WTC11 (cell line): Measurements from ENCODE around the gene NTMT1. TPM values are rescaled to one million over a fixed set of nuclear protein-coding genes. Genes with fewer than 3 reads are reported as not detected.

Experiments used
- ATAC-seq: fragments of 200-7000 bp; cut with Tn5 transposase; 2 replicates; pipeline ENCODE4 v1.10.0; 2021; ENCODE audit warnings: mild to moderate bottlenecking, moderate library complexity
- CTCF ChIA-PET: fragments of 300-600 bp; sonication (Branson Sonifier 250); formaldehyde crosslinking; loops from one replicate; lab custom pipeline; 2021; ENCODE audit warnings: antibody characterized with exemption; lab: Charles Lee
- POLR2A ChIA-PET: fragments of 350-600 bp; sonication (Branson Sonifier 250); formaldehyde crosslinking; loops from one replicate; lab custom pipeline; 2021; ENCODE audit warnings: antibody characterized with exemption; lab: Charles Lee
- DNase-seq: peaks from one replicate; pipeline ENCODE4 v3.0.0; 2021; ENCODE audit warnings: low spot score
- H3K27ac Mint-ChIP-seq: 2 replicates; pipeline ENCODE4 v1.8.0; 2021; ENCODE audit warnings: mixed read lengths
- H3K27me3 Mint-ChIP-seq: 2 replicates; pipeline ENCODE4 v1.8.0; 2021; ENCODE audit warnings: low read depth, mild to moderate bottlenecking, moderate library complexity, mixed read lengths
- H3K36me3 Mint-ChIP-seq: 2 replicates; pipeline ENCODE4 v1.8.0; 2021; ENCODE audit warnings: mixed read lengths
- H3K4me1 Mint-ChIP-seq: 2 replicates; pipeline ENCODE4 v1.8.0; 2022; ENCODE audit warnings: mixed read lengths
- H3K4me3 Mint-ChIP-seq: 2 replicates; pipeline ENCODE4 v1.8.0; 2021; ENCODE audit warnings: mild to moderate bottlenecking, moderate library complexity, mixed read lengths
- H3K9me3 Mint-ChIP-seq: 2 replicates; pipeline ENCODE4 v1.8.0; 2021; ENCODE audit warnings: mixed read lengths
- GTF2I ChIP-seq: fragments of 250-450 bp; sonication (Bioruptor Pico); conservative IDR thresholded peaks from 2 replicates; pipeline ENCODE4 v1.4.0; 2021; ENCODE audit warnings: mild to moderate bottlenecking
- JAZF1 ChIP-seq: fragments of 250-450 bp; sonication (Bioruptor Pico); IDR thresholded peaks from 2 replicates; pipeline ENCODE4 v1.9.0; 2021; ENCODE audit warnings: moderate library complexity, mild to moderate bottlenecking, inconsistent platforms
- MXD4 ChIP-seq: fragments of 250-450 bp; sonication (Bioruptor Pico); IDR thresholded peaks from 2 replicates; pipeline ENCODE4 v1.8.0; 2021; ENCODE audit warnings: mild to moderate bottlenecking, moderate library complexity, borderline replicate concordance
- SMAD4 ChIP-seq: sonication (generic); formaldehyde crosslinking; IDR thresholded peaks from 2 replicates; pipeline ENCODE4 v1.8.0; 2022; ENCODE audit warnings: mild to moderate bottlenecking, missing genetic modification reagents
- SOX15 ChIP-seq: fragments of 250-450 bp; sonication (Bioruptor Pico); IDR thresholded peaks from 2 replicates; pipeline ENCODE4 v1.9.0; 2021; ENCODE audit warnings: mild to moderate bottlenecking
- ZNF121 ChIP-seq: sonication (generic); formaldehyde crosslinking; IDR thresholded peaks from 2 replicates; pipeline ENCODE4 v1.8.0; 2023; ENCODE audit warnings: missing genetic modification reagents
- ZNF396 ChIP-seq: fragments of 250-450 bp; sonication (Bioruptor Pico); IDR thresholded peaks from 2 replicates; pipeline ENCODE4 v1.8.0; 2021; ENCODE audit warnings: mild to moderate bottlenecking, moderate library complexity, borderline replicate concordance
- total RNA-seq: library from RNA; stranded (reverse); gene quantifications from 3 replicates; pipeline ENCODE4 v1.2.3, GENCODE V29; 2021
- TF ChIP-seq, protein P1 (sequence below): fragments of 250-450 bp; sonication (Bioruptor Pico); IDR thresholded peaks from 2 replicates; pipeline ENCODE4 v1.9.0; 2021; ENCODE audit warnings: mild to moderate bottlenecking, borderline replicate concordance
- TF ChIP-seq, protein P2 (sequence below): fragments of 200-600 bp; IDR thresholded peaks from 2 replicates; pipeline ENCODE4 v1.8.0; 2022; ENCODE audit warnings: antibody characterized with exemption
- TF ChIP-seq, protein P3 (sequence below): sonication (generic); formaldehyde crosslinking; IDR thresholded peaks from 2 replicates; pipeline ENCODE4 v1.8.1; 2023; ENCODE audit warnings: mild to moderate bottlenecking, moderate library complexity, missing genetic modification reagents
- TF ChIP-seq, protein P4 (sequence below): sonication (generic); formaldehyde crosslinking; IDR thresholded peaks from 2 replicates; pipeline ENCODE4 v1.8.0; 2022; ENCODE audit warnings: mild to moderate bottlenecking, missing genetic modification reagents
- TF ChIP-seq, protein P5 (sequence below): sonication (generic); formaldehyde crosslinking; IDR thresholded peaks from 2 replicates; pipeline ENCODE4 v1.8.0; 2022; ENCODE audit warnings: mild to moderate bottlenecking, missing genetic modification reagents
- TF ChIP-seq, protein P6 (sequence below): sonication (generic); formaldehyde crosslinking; IDR thresholded peaks from 2 replicates; pipeline ENCODE4 v1.8.1; 2022; ENCODE audit warnings: mild to moderate bottlenecking, missing genetic modification reagents, moderate library complexity, borderline replicate concordance
- TF ChIP-seq, protein P7 (sequence below): fragments of 250-450 bp; sonication (Bioruptor Pico); IDR thresholded peaks from 2 replicates; pipeline ENCODE4 v1.8.0; 2021; ENCODE audit warnings: mild to moderate bottlenecking

NTMT1 gene
- total RNA-seq, 1 experiment from 2014 or later: 71.1 TPM

DNA sequence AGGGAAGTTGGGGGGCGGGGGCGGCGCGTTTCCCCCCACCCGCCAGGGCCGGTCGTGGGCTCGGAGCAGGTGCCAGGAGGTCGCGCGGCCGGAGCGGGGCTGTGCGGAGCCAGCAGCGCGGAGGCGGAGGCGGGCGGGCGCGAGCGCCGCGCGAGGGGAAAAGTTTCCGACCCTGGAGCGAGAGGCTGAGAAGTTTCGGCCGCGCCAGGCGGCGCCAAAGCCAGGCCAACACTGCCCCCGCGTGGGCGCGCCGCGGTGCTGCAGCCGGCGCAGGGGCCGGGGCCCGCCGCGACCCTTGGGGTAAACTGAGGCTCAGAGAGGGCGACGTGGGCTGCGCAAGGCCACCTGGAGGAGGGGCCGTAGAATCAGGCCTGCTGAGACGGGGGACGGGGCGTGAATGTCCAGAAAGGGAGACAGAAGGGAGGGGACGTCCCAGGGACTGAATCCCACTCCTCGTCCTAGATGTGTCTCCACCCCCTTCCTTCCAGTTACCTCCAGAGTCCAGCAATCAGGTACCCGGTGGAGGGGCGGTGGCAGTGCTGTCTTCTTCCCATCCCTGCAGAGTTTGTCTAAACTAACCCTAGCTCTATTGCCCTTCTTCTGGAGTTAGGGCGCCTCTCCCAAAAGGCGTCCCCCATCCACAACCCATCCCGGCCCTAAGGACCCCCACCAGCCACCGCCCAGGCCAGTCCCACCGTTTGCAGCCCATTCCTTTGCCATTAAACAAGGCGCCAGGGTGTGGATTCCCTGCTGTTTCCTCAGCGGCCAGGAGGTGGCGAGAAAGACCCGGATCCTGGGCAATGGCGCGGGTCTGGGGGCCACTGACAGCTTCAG lies 15.3 kb upstream of the NTMT1 start (continued):
- TF ChIP-seq, protein P1, sequence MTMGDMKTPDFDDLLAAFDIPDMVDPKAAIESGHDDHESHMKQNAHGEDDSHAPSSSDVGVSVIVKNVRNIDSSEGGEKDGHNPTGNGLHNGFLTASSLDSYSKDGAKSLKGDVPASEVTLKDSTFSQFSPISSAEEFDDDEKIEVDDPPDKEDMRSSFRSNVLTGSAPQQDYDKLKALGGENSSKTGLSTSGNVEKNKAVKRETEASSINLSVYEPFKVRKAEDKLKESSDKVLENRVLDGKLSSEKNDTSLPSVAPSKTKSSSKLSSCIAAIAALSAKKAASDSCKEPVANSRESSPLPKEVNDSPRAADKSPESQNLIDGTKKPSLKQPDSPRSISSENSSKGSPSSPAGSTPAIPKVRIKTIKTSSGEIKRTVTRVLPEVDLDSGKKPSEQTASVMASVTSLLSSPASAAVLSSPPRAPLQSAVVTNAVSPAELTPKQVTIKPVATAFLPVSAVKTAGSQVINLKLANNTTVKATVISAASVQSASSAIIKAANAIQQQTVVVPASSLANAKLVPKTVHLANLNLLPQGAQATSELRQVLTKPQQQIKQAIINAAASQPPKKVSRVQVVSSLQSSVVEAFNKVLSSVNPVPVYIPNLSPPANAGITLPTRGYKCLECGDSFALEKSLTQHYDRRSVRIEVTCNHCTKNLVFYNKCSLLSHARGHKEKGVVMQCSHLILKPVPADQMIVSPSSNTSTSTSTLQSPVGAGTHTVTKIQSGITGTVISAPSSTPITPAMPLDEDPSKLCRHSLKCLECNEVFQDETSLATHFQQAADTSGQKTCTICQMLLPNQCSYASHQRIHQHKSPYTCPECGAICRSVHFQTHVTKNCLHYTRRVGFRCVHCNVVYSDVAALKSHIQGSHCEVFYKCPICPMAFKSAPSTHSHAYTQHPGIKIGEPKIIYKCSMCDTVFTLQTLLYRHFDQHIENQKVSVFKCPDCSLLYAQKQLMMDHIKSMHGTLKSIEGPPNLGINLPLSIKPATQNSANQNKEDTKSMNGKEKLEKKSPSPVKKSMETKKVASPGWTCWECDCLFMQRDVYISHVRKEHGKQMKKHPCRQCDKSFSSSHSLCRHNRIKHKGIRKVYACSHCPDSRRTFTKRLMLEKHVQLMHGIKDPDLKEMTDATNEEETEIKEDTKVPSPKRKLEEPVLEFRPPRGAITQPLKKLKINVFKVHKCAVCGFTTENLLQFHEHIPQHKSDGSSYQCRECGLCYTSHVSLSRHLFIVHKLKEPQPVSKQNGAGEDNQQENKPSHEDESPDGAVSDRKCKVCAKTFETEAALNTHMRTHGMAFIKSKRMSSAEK (CRISPR knock-in tag): no peak
- TF ChIP-seq, protein P2, sequence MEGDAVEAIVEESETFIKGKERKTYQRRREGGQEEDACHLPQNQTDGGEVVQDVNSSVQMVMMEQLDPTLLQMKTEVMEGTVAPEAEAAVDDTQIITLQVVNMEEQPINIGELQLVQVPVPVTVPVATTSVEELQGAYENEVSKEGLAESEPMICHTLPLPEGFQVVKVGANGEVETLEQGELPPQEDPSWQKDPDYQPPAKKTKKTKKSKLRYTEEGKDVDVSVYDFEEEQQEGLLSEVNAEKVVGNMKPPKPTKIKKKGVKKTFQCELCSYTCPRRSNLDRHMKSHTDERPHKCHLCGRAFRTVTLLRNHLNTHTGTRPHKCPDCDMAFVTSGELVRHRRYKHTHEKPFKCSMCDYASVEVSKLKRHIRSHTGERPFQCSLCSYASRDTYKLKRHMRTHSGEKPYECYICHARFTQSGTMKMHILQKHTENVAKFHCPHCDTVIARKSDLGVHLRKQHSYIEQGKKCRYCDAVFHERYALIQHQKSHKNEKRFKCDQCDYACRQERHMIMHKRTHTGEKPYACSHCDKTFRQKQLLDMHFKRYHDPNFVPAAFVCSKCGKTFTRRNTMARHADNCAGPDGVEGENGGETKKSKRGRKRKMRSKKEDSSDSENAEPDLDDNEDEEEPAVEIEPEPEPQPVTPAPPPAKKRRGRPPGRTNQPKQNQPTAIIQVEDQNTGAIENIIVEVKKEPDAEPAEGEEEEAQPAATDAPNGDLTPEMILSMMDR: peak; percentile 92
- TF ChIP-seq GTF2I (CRISPR knock-in tag) (peak; percentile 40; the same call in 1 of the 2 replicates), SMAD4 (CRISPR knock-in tag) (no peak), ZNF396 (CRISPR knock-in tag) (no peak)
- TF ChIP-seq, protein P3, sequence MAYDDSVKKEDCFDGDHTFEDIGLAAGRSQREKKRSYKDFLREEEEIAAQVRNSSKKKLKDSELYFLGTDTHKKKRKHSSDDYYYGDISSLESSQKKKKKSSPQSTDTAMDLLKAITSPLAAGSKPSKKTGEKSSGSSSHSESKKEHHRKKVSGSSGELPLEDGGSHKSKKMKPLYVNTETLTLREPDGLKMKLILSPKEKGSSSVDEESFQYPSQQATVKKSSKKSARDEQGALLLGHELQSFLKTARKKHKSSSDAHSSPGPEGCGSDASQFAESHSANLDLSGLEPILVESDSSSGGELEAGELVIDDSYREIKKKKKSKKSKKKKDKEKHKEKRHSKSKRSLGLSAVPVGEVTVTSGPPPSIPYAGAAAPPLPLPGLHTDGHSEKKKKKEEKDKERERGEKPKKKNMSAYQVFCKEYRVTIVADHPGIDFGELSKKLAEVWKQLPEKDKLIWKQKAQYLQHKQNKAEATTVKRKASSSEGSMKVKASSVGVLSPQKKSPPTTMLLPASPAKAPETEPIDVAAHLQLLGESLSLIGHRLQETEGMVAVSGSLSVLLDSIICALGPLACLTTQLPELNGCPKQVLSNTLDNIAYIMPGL: 0 out of 2 replicates have a peak, but pooled peaks have one; percentile 12
- TF ChIP-seq, protein P4, sequence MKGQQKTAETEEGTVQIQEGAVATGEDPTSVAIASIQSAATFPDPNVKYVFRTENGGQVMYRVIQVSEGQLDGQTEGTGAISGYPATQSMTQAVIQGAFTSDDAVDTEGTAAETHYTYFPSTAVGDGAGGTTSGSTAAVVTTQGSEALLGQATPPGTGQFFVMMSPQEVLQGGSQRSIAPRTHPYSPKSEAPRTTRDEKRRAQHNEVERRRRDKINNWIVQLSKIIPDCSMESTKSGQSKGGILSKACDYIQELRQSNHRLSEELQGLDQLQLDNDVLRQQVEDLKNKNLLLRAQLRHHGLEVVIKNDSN (CRISPR knock-in tag): 0 out of 2 replicates have a peak, but pooled peaks have one; percentile 19
- TF ChIP-seq, protein P5, sequence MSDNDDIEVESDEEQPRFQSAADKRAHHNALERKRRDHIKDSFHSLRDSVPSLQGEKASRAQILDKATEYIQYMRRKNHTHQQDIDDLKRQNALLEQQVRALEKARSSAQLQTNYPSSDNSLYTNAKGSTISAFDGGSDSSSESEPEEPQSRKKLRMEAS (CRISPR knock-in tag): peak; percentile 51; the same call in 1 of the 2 replicates
- TF ChIP-seq, protein P6, sequence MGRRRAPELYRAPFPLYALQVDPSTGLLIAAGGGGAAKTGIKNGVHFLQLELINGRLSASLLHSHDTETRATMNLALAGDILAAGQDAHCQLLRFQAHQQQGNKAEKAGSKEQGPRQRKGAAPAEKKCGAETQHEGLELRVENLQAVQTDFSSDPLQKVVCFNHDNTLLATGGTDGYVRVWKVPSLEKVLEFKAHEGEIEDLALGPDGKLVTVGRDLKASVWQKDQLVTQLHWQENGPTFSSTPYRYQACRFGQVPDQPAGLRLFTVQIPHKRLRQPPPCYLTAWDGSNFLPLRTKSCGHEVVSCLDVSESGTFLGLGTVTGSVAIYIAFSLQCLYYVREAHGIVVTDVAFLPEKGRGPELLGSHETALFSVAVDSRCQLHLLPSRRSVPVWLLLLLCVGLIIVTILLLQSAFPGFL (CRISPR knock-in tag): no peak

DNA sequence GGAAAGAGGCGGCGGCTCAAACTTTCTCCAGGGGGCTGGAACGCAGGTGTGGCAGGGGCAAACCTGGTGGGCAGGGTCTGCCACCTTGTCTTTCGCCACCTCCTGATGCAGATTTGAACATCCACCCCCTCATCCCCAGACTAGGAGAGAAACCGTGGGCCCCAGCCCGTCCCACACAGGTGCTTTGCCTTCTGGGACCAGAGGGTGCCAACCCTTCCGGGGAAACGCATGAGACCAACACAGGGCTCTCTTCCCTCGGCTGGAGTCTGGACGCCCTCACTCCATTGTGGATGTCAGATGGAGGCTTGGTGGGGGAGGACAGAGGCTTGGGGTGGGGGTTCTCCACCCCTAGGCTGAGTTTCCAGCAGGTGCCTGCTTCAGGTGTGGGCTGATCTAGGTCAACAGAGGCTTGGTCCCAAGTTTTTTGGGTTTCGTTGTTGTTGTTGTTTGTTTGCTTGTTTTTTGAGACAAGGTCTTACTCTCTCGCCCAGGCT lies 14.6 kb upstream of the NTMT1 start:
- H3K27me3 Mint-ChIP-seq: peaks cover 11% of the 10 kb centered on the region
- peaks cover 22% of the 10 kb centered on the region for H3K4me1 Mint-ChIP-seq
- no peaks in the 10 kb centered on the region for H3K9me3 Mint-ChIP-seq
- H3K4me3 Mint-ChIP-seq: peak overlapping the region; percentile 72
- ChIA-PET POLR2A (interaction anchor here (0.5 to 1.2 kb wide), 2 partner anchors 14 to 273 kb away, joined by 3 to 4 read pairs; partner anchors contain the start of gene NTMT1), CTCF (interaction anchor here (0.5 to 5.1 kb wide), 25 partner anchors 9 to 484 kb away, joined by 3 to 65 read pairs (median 4); partner anchors contain the start of genes C9orf50, IER5L and NTMT1)
- ATAC-seq: peak; percentile 3
- no peak overlapping the region for H3K27ac Mint-ChIP-seq
- no peak for DNase-seq
- H3K36me3 Mint-ChIP-seq: no peaks in the 10 kb centered on the region
- TF ChIP-seq ZNF121 (no peak), JAZF1 (CRISPR knock-in tag) (no peak), SOX15 (CRISPR knock-in tag) (no peak), MXD4 (CRISPR knock-in tag) (no peak)
- TF ChIP-seq, protein P5 (CRISPR knock-in tag): no peak
- TF ChIP-seq, protein P7, sequence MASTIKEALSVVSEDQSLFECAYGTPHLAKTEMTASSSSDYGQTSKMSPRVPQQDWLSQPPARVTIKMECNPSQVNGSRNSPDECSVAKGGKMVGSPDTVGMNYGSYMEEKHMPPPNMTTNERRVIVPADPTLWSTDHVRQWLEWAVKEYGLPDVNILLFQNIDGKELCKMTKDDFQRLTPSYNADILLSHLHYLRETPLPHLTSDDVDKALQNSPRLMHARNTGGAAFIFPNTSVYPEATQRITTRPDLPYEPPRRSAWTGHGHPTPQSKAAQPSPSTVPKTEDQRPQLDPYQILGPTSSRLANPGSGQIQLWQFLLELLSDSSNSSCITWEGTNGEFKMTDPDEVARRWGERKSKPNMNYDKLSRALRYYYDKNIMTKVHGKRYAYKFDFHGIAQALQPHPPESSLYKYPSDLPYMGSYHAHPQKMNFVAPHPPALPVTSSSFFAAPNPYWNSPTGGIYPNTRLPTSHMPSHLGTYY: no peak
- TF ChIP-seq, all 79 proteins: peak for 0
